NCI-H128 (cell line): ENCODE results near the gene ZNF134.

Source experiments
- DNase-seq: peaks from one replicate; lab custom pipeline; 2025; ENCODE audit not compliant: unreplicated experiment; lab: John Stamatoyannopoulos, UW

Gene ZNF134

GRCh38 chr19:57613941-57614743 is at the start of gene ZNF134:
Gene ZNF134 (plus strand): TSS chr19:57614242. CDS start chr19:57619469, 5,227 bp downstream.
- peak; percentile 72 for DNase-seq

- DNase-seq, result no peak
These were observed 47.4 kb upstream of the ZNF134 start for GRCh38 chr19:57566396-57567265.

- no peak for DNase-seq
These were observed 43.3 kb upstream of the ZNF134 start for GRCh38 chr19:57570707-57571106.

- DNase-seq, result no peak
These were observed 41.6 kb upstream of the ZNF134 start for GRCh38 chr19:57572415-57572947.

- DNase-seq, result no peak
These were observed 37.4 kb upstream of the ZNF134 start for GRCh38 chr19:57576661-57577060.

GRCh38 chr19:57578487-57579205 is 35.4 kb upstream of the ZNF134 start, which contains the start of gene ZNF416:
Gene ZNF416 (minus strand): TSS chr19:57578911. CDS start chr19:57578704, 207 bp downstream.
- peak; percentile 95 for DNase-seq

GRCh38 chr19:57583104-57583520 is 30.9 kb upstream of the ZNF134 start:
- no peak for DNase-seq

GRCh38 chr19:57583521-57584416 is 30.3 kb upstream of the ZNF134 start, which contains the start of gene ZIK1:
Gene ZIK1 (plus strand): TSS chr19:57584145. CDS start chr19:57584357, 212 bp downstream.
- peak; percentile 89 for DNase-seq

GRCh38 chr19:57587529-57587928 is 26.5 kb upstream of the ZNF134 start:
- no peak for DNase-seq

GRCh38 chr19:57599377-57599760 is 14.7 kb upstream of the ZNF134 start:
- no peak for DNase-seq

- peak; percentile 84 for DNase-seq
These were observed 14.2 kb upstream of the ZNF134 start, which contains the start of gene ZNF530 for GRCh38 chr19:57599761-57600383. Gene ZNF530 (plus strand): TSS chr19:57599885. CDS start chr19:57604346, 4,461 bp downstream.

- DNase-seq, result no peak
These were observed 7.1 kb upstream of the ZNF134 start for GRCh38 chr19:57606931-57607330.

GRCh38 chr19:57611113-57611512 is 2.9 kb upstream of the ZNF134 start:
- DNase-seq, result no peak

- DNase-seq, result no peak
These were observed 1.3 kb downstream of the ZNF134 start for GRCh38 chr19:57615346-57615745.

- DNase-seq, result no peak
These were observed 6.8 kb downstream of the ZNF134 start for GRCh38 chr19:57620673-57621348.

GRCh38 chr19:57623091-57623490 is 9.0 kb downstream of the ZNF134 start:
- DNase-seq, result no peak

- peak; percentile 87 for DNase-seq
These were observed 19.2 kb downstream of the ZNF134 start, which contains the start of gene ZNF211 for GRCh38 chr19:57632987-57633831. Gene ZNF211 (plus strand): TSS chr19:57633168. CDS start chr19:57633347, 179 bp downstream.

- DNase-seq, result no peak
These were observed 19.7 kb downstream of the ZNF134 start for GRCh38 chr19:57633832-57634131.
